Neural progenitor cell (in vitro differentiated cells): Measurements from ENCODE around the gene UQCRC2. TPM values are rescaled to one million over a fixed set of nuclear protein-coding genes. Genes with fewer than 3 reads are reported as not detected.
"Not testable (repeated sequence)": the region's sequence is repeated elsewhere in the genome, so short reads cannot be mapped to it uniquely, and the experiment has no call there.

Source experiments
- DNase-seq: peaks from one replicate; pipeline ENCODE4 v3.0.0-alpha.2; 2016; ENCODE audit warnings: low spot score
- H2AFZ ChIP-seq: fragments of 200-600 bp; sonication (generic); replicated peaks from 2 replicates; pipeline ENCODE4 v1.6.1; 2016; ENCODE audit warnings: antibody characterized with exemption
- H3F3A ChIP-seq: fragments of 200-600 bp; sonication (generic); 2 replicates; pipeline ENCODE4 v1.6.1; 2016; ENCODE audit warnings: antibody characterized with exemption, low read depth
- H3K27ac ChIP-seq: fragments of 200-600 bp; sonication (generic); 2 replicates; pipeline ENCODE4 v1.5.1; 2016; ENCODE audit warnings: mild to moderate bottlenecking
- H3K27me3 ChIP-seq: fragments of 200-600 bp; sonication (generic); 2 replicates; pipeline ENCODE4 v1.6.1; 2016; ENCODE audit warnings: mild to moderate bottlenecking, moderate library complexity
- H3K36me3 ChIP-seq: fragments of 200-600 bp; sonication (generic); 2 replicates; pipeline ENCODE4 v1.5.1; 2016
- H3K4me1 ChIP-seq: fragments of 200-600 bp; sonication (generic); 2 replicates; pipeline ENCODE4 v1.6.1; 2016; ENCODE audit warnings: mixed run types
- H3K4me2 ChIP-seq: fragments of 200-600 bp; sonication (generic); 2 replicates; pipeline ENCODE4 v1.6.1; 2016
- H3K4me3 ChIP-seq: fragments of 200-600 bp; sonication (generic); 2 replicates; pipeline ENCODE4 v1.5.1; 2016
- H3K79me2 ChIP-seq: fragments of 200-600 bp; sonication (generic); 2 replicates; pipeline ENCODE4 v1.6.1; 2016; ENCODE audit warnings: low read depth
- H3K9ac ChIP-seq: fragments of 200-600 bp; sonication (generic); 2 replicates; pipeline ENCODE4 v1.6.1; 2016
- H3K9me3 ChIP-seq: fragments of 200-600 bp; sonication (generic); 2 replicates; pipeline ENCODE4 v1.5.1; 2016; ENCODE audit warnings: low read depth
- H4K20me1 ChIP-seq: fragments of 200-600 bp; sonication (generic); 2 replicates; pipeline ENCODE4 v1.6.1; 2016; ENCODE audit warnings: low read depth
- H3K27ac Mint-ChIP-seq: 3 replicates; pipeline ENCODE4 v1.8.0; 2021; ENCODE audit warnings: mixed read lengths
- H3K27me3 Mint-ChIP-seq: 2 replicates; pipeline ENCODE4 v1.8.0; 2022; ENCODE audit warnings: low read depth, mild to moderate bottlenecking, inconsistent platforms, moderate library complexity, mixed read lengths; ENCODE audit not compliant: insufficient read depth
- H3K36me3 Mint-ChIP-seq: 3 replicates; pipeline ENCODE4 v1.8.0; 2021; ENCODE audit warnings: mixed read lengths
- H3K4me1 Mint-ChIP-seq: 3 replicates; pipeline ENCODE4 v1.8.0; 2021; ENCODE audit warnings: mixed read lengths
- H3K4me3 Mint-ChIP-seq: 3 replicates; pipeline ENCODE4 v1.8.0; 2021; ENCODE audit warnings: mild to moderate bottlenecking, moderate library complexity, mixed read lengths
- H3K9me3 Mint-ChIP-seq: 3 replicates; pipeline ENCODE4 v1.8.0; 2020; ENCODE audit warnings: mixed read lengths
- EZH2 ChIP-seq: fragments of 200-600 bp; sonication (generic); IDR thresholded peaks from 2 replicates; pipeline ENCODE4 v1.6.1; 2017; ENCODE audit warnings: antibody characterized with exemption, mild to moderate bottlenecking, moderate library complexity
- EZH2phosphoT487 ChIP-seq: fragments of 200-600 bp; sonication (generic); IDR thresholded peaks from 2 replicates; pipeline ENCODE4 v1.6.1; 2017; ENCODE audit warnings: antibody characterized with exemption
- total RNA-seq: library from RNA; depleted of rRNA; stranded (reverse); fragments of >200 nt; gene quantifications from 2 replicates; pipeline ENCODE4 v1.2.3, GENCODE V29; 2015; ENCODE audit warnings: low replicate concordance
- TF ChIP-seq, protein P1 (sequence below): fragments of 200-600 bp; sonication (generic); IDR thresholded peaks from 2 replicates; pipeline ENCODE4 v1.5.1; 2017; ENCODE audit warnings: antibody characterized with exemption, mild to moderate bottlenecking

The UQCRC2 gene
- total RNA-seq, 1 donor from 2014 or later: 206 TPM

DNA sequence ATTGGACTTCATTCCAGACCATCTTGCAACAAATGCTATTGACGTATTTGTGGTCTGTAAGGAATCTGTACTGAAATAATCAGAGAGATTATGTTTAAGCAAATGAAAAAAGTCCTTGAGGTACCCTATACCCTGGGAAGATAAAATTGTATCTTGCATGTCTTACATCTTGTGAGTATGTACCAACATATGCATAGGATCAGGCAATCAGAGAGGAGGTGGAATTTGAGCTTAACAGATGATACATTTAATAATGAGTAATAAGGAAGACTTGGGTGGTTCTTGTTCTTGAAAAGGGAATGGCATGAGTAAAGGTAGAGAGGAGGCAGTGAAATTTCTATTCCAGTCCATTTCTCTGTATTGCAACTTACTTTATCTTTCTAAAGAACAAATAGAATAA, 65.4 kb downstream of the UQCRC2 start:
- no peaks in the 10 kb centered on the region for H3K36me3 Mint-ChIP-seq
- H3K27ac Mint-ChIP-seq: no peak overlapping the region
- H3K4me1 Mint-ChIP-seq: peaks cover 4% of the 10 kb centered on the region
- Histone ChIP-seq H3K4me2 (no peak overlapping the region), H2AFZ (no peak overlapping the region), H3K36me3 (no peaks in the 10 kb centered on the region), H3K4me3 (no peak overlapping the region), H3K27me3 (no peaks in the 10 kb centered on the region), H4K20me1 (peaks cover 61% of the 10 kb centered on the region), H3K27ac (no peak overlapping the region), H3K4me1 (peaks cover 4% of the 10 kb centered on the region), H3K79me2 (peaks cover 96% of the 10 kb centered on the region), H3K9ac (no peak overlapping the region), H3K9me3 (no peaks in the 10 kb centered on the region), H3F3A (no peaks in the 10 kb centered on the region)
- no peaks in the 10 kb centered on the region for H3K27me3 Mint-ChIP-seq
- TF ChIP-seq EZH2phosphoT487 (no peak), EZH2 (no peak)
- TF ChIP-seq, protein P1, sequence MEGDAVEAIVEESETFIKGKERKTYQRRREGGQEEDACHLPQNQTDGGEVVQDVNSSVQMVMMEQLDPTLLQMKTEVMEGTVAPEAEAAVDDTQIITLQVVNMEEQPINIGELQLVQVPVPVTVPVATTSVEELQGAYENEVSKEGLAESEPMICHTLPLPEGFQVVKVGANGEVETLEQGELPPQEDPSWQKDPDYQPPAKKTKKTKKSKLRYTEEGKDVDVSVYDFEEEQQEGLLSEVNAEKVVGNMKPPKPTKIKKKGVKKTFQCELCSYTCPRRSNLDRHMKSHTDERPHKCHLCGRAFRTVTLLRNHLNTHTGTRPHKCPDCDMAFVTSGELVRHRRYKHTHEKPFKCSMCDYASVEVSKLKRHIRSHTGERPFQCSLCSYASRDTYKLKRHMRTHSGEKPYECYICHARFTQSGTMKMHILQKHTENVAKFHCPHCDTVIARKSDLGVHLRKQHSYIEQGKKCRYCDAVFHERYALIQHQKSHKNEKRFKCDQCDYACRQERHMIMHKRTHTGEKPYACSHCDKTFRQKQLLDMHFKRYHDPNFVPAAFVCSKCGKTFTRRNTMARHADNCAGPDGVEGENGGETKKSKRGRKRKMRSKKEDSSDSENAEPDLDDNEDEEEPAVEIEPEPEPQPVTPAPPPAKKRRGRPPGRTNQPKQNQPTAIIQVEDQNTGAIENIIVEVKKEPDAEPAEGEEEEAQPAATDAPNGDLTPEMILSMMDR: no peak
- no peaks in the 10 kb centered on the region for H3K9me3 Mint-ChIP-seq
- H3K4me3 Mint-ChIP-seq: no peak overlapping the region
- DNase-seq: no peak

DNA sequence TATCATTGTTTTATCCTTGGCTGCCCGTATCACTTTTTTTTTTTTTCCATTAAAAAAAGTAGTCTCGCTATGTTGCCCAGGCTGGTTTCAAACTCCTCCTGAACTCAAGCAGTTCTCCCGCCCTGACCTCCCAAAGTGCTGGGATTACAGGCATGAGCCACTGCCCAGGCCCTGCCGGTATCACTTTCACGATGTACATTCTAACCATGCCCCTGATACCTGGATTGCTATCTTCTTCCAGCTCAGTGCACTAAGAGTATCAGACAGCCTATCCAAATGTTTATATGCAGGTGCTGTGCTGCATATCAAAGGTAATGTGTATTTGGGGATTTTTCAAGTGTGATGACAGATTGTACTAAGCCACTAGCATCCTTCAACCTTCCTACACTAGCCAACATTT, 69.0 kb downstream of the UQCRC2 start:
- no peaks in the 10 kb centered on the region for H3K36me3 Mint-ChIP-seq
- Histone ChIP-seq H2AFZ (no peak overlapping the region), H4K20me1 (peaks cover 44% of the 10 kb centered on the region), H3K4me3 (no peak overlapping the region), H3K4me1 (peaks cover 5% of the 10 kb centered on the region), H3K9me3 (no peaks in the 10 kb centered on the region), H3F3A (no peaks in the 10 kb centered on the region), H3K79me2 (peaks cover 86% of the 10 kb centered on the region), H3K9ac (no peak overlapping the region), H3K36me3 (no peaks in the 10 kb centered on the region), H3K27me3 (no peaks in the 10 kb centered on the region), H3K27ac (no peak overlapping the region), H3K4me2 (no peak overlapping the region)
- no peak overlapping the region for H3K27ac Mint-ChIP-seq
- H3K9me3 Mint-ChIP-seq: no peaks in the 10 kb centered on the region
- H3K4me1 Mint-ChIP-seq: peaks cover 4% of the 10 kb centered on the region
- no peak overlapping the region for H3K4me3 Mint-ChIP-seq
- DNase-seq: no peak
- TF ChIP-seq, protein P1: no peak
- no peak for TF ChIP-seq EZH2
- no peak for TF ChIP-seq EZH2phosphoT487
- H3K27me3 Mint-ChIP-seq: no peaks in the 10 kb centered on the region

DNA sequence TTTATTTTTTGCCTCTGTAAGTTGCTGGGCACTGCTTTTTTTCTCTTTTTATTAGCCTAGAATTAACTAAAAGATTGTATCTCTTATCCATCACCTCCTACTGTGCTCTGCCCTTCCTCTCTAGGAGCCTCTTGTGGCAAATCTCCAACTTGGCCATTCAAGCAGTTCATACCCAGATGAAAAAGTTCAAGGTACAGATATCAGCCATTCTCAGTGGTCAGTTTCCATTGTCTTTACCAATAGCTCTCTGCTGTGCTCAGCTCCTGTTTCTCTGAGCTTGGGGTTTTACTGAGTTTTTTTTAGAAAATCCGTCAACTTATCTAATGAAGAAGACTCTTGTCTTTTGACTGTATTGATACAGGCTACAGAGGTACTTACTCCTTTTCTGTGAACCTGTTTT, 70.3 kb downstream of the UQCRC2 start:
- peaks cover 86% of the 10 kb centered on the region for H3K79me2 ChIP-seq
- peaks cover 46% of the 10 kb centered on the region for H4K20me1 ChIP-seq
- TF ChIP-seq EZH2: no peak
- TF ChIP-seq, protein P1: no peak
- TF ChIP-seq EZH2phosphoT487: no peak
- H3K4me1 Mint-ChIP-seq: peaks cover 4% of the 10 kb centered on the region
- H3F3A ChIP-seq: no peaks in the 10 kb centered on the region
- no peak overlapping the region for H2AFZ ChIP-seq
- H3K4me3 Mint-ChIP-seq: no peak overlapping the region
- no peak overlapping the region for H3K4me3 ChIP-seq
- H3K27me3 Mint-ChIP-seq: no peaks in the 10 kb centered on the region
- H3K4me1 ChIP-seq: peaks cover 5% of the 10 kb centered on the region
- H3K27ac Mint-ChIP-seq: no peak overlapping the region
- no peak for DNase-seq
- H3K27me3 ChIP-seq: no peaks in the 10 kb centered on the region
- no peak overlapping the region for H3K4me2 ChIP-seq
- H3K36me3 Mint-ChIP-seq: no peaks in the 10 kb centered on the region
- H3K9ac ChIP-seq: no peak overlapping the region
- no peak overlapping the region for H3K27ac ChIP-seq
- no peaks in the 10 kb centered on the region for H3K9me3 Mint-ChIP-seq
- H3K9me3 ChIP-seq: no peaks in the 10 kb centered on the region
- no peaks in the 10 kb centered on the region for H3K36me3 ChIP-seq

DNA sequence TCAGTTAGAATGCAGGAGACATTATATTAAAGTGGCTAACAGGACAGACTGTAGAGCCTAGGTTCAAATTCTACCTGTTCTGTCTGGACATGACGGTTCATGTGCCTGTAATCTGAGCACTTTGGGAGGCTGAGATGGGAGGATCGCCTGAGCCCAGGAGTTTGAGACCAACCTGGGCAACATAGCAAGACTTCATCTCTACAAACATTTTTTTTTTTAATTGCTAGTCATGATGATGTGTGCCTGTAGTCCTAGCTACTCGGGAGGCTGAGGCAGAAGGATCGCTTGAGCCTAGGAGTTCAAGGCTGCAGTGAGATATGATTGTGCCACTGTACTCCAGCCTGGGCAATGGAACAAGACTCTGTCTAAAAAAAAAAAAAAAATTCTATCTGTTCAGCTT, 71.6 kb downstream of the UQCRC2 start:
- H3K79me2 ChIP-seq: peaks cover 80% of the 10 kb centered on the region
- H4K20me1 ChIP-seq: peaks cover 46% of the 10 kb centered on the region

More for the DNA sequence above, 71.6 kb downstream of the UQCRC2 start:
- H3K27me3 Mint-ChIP-seq, H3K27me3 ChIP-seq, H3K4me3 Mint-ChIP-seq, H3K4me3 ChIP-seq, H3K9me3 Mint-ChIP-seq, H3K36me3 ChIP-seq, H3K4me1 ChIP-seq, H3K9me3 ChIP-seq, H3K4me2 ChIP-seq, H3F3A ChIP-seq, H3K36me3 Mint-ChIP-seq, H3K9ac ChIP-seq, H3K4me1 Mint-ChIP-seq, DNase-seq, H3K27ac Mint-ChIP-seq, H3K27ac ChIP-seq, H2AFZ ChIP-seq: not testable (repeated sequence)
